Right atrium auricular region (tissue), 2 donors: ENCODE results near the gene CEACAM21. TPM values are rescaled to one million over a fixed set of nuclear protein-coding genes. Genes with fewer than 3 reads are reported as not detected.

Experiments
- DNase-seq: peaks from one replicate; pipeline ENCODE4 v3.0.0-alpha.2; 2019; ENCODE audit warnings: low spot score
- H3K27ac ChIP-seq, 2 donors: fragments of 200-600 bp; sonication (generic); 1 replicate in 1 of 2; 2 replicates in 1 of 2; pipeline ENCODE4 v1.5.1; 2016 to 2019
- H3K27me3 ChIP-seq, 2 donors: fragments of 200-600 bp; sonication (generic); one replicate each; pipeline versions ENCODE4 v1.5.1 to v1.6.0; 2017 to 2019
- H3K36me3 ChIP-seq: fragments of 200-600 bp; sonication (generic); one replicate; pipeline ENCODE4 v1.5.1; 2016
- H3K4me1 ChIP-seq, 2 donors: fragments of 200-600 bp; sonication (generic); one replicate each; pipeline versions ENCODE4 v1.5.1 to v1.6.0; 2017 to 2019
- H3K4me3 ChIP-seq, 2 donors: fragments of 200-600 bp; sonication (generic); 1 replicate in 1 of 2; 2 replicates in 1 of 2; pipeline ENCODE4 v1.5.1; 2017 to 2019; ENCODE audit warnings: mild to moderate bottlenecking in 1 of 2, moderate library complexity in 1 of 2
- H3K9me3 ChIP-seq, 2 donors: fragments of 200-600 bp; sonication (generic); one replicate each; pipeline ENCODE4 v1.5.1; 2019
- total RNA-seq, 2 donors: library from RNA; depleted of rRNA; stranded (reverse); fragments of >200 nt; gene quantifications; one replicate each; pipeline ENCODE4 v1.1.0, GENCODE V29; 2016
- TF ChIP-seq, protein P1 (sequence below), 2 donors: fragments of 200-600 bp; sonication (generic); IDR thresholded peaks; one replicate each; pipeline ENCODE4 v1.5.1; 2019; ENCODE audit warnings: antibody characterized with exemption in 2 of 2

CEACAM21 gene
- total RNA-seq, 2 donors from 2014 or later, result 1.3 TPM; not detected in 1

DNA sequence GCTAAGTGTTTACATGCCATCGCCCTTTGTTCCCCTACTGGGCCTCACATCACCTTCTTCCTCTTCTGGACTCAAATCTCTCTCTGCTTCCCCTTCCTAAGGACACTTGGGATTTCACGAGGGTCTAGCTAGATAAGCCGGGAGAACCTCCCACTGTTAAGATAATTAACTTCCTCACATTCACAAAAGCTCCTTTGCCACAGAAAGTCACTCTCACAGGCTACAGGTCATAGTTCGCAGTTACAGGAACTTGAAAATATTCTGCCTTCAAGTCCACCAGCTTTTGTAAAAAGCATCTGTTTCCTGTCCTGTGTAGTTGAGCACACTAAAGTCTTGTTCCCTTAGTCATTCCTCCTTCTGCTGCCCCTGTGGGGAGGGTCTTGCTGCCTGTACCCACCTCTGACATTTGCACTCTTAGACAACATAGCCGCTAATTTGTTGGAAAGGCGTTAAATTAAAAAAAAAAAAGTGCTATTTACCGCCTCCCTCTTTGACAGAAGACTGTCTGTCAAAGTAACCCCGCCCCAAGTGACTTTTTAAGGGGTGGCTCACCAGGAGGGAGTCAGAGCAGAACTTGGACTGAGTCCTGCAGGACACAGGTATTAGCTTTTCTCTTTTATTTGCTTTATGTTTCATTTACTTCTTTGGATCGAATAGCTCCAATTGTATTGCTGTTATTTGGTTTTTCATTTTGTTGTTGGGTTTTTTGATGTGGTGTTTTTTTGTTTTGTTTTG is 26.8 kb upstream of the CEACAM21 start:
- H3K9me3 ChIP-seq, result peaks cover 0 to 5% of the 10 kb centered on the region in 2 donors
- peak overlapping the region in 1 of 2 donors; percentile 18 for H3K4me3 ChIP-seq
- no peaks in the 10 kb centered on the region for H3K27me3 ChIP-seq
- peaks cover 0 to 12% of the 10 kb centered on the region in 2 donors for H3K4me1 ChIP-seq
- no peaks in the 10 kb centered on the region for H3K36me3 ChIP-seq
- no peak for DNase-seq
- TF ChIP-seq, protein P1, sequence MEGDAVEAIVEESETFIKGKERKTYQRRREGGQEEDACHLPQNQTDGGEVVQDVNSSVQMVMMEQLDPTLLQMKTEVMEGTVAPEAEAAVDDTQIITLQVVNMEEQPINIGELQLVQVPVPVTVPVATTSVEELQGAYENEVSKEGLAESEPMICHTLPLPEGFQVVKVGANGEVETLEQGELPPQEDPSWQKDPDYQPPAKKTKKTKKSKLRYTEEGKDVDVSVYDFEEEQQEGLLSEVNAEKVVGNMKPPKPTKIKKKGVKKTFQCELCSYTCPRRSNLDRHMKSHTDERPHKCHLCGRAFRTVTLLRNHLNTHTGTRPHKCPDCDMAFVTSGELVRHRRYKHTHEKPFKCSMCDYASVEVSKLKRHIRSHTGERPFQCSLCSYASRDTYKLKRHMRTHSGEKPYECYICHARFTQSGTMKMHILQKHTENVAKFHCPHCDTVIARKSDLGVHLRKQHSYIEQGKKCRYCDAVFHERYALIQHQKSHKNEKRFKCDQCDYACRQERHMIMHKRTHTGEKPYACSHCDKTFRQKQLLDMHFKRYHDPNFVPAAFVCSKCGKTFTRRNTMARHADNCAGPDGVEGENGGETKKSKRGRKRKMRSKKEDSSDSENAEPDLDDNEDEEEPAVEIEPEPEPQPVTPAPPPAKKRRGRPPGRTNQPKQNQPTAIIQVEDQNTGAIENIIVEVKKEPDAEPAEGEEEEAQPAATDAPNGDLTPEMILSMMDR (IDR thresholded peaks at IDR 0.05), result no peak
- H3K27ac ChIP-seq, result peak overlapping the region in 1 of 2 donors; percentile 62

DNA sequence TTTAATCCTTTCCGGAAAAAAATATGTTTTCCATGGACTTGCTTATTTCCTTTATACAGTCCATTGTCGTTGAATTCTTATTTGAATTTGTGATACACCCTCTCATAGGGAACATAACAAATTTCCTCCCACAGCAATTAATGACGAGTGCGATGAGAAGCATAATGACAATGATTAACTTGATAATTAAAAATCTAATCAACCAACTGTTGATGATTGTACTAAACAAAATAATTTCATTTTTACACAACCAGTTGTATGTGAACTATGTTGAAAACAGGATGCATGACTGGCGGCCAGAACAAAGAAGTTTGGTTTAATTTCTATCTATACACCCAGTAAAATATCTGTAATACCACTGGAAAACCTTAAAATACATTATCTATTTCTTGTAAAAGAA is 26.1 kb upstream of the CEACAM21 start:
- DNase-seq, result no peak
- Histone ChIP-seq H3K9me3 (peaks cover 0 to 5% of the 10 kb centered on the region in 2 donors), H3K27me3 (no peaks in the 10 kb centered on the region), H3K36me3 (no peaks in the 10 kb centered on the region), H3K27ac (peak overlapping the region in 1 of 2 donors; percentile 62), H3K4me1 (peaks cover 0 to 12% of the 10 kb centered on the region in 2 donors), H3K4me3 (peak overlapping the region in 1 of 2 donors; percentile 18)
- TF ChIP-seq, protein P1 (IDR thresholded peaks at IDR 0.05), result no peak

DNA sequence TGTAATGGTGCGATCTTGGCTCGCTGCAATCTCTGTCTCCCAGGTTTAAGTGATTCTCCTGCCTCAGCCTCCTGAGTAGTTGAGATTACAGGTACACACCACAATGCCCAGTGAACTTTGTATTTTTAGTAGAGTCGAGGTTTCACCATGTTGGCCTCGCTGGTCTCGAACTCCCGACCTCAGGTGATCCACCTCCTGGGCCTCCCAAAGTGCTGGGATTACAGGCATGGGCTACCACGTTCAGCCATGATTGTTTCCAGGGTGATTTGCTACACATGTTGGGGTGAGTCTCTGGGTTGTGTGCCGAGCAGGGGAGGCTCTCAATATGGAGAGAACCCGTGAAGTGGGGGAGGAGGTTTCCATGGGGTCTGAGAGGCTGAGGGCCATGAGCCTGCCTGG is 24.8 kb upstream of the CEACAM21 start:
- Histone ChIP-seq H3K4me3 (no peak overlapping the region), H3K4me1 (peaks cover 0 to 6% of the 10 kb centered on the region in 2 donors), H3K9me3 (peaks cover 0 to 5% of the 10 kb centered on the region in 2 donors), H3K27me3 (no peaks in the 10 kb centered on the region), H3K36me3 (no peaks in the 10 kb centered on the region), H3K27ac (peak overlapping the region in 1 of 2 donors; percentile 20)
- DNase-seq, result no peak
- TF ChIP-seq, protein P1 (IDR thresholded peaks at IDR 0.05), result no peak

DNA sequence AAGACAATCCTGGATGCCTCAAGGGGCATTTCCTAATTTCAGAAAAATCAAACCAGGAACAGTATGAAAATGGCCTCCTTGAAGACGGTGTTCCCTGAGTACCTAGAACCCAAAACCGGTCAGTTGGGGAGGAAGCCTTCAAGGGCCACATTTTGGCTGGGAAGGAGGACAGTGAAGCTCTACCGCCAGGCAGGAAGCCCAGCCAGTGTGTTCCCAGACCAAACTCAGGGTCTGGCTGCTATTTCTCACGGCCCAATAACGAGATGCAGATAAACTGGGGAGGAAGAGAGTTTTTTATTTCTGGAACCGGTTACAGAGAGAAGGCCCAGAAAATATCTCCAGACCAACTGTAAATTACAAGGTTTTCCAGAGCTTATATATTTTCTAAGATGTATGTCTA is 24.3 kb upstream of the CEACAM21 start:
- Histone ChIP-seq H3K27ac (peak overlapping the region in 1 of 2 donors; percentile 20), H3K36me3 (no peaks in the 10 kb centered on the region), H3K27me3 (no peaks in the 10 kb centered on the region), H3K9me3 (peaks cover 0 to 5% of the 10 kb centered on the region in 2 donors), H3K4me1 (peaks cover 0 to under 1% of the 10 kb centered on the region in 2 donors), H3K4me3 (no peak overlapping the region)
- TF ChIP-seq, protein P1 (IDR thresholded peaks at IDR 0.05), result no peak
- no peak for DNase-seq

DNA sequence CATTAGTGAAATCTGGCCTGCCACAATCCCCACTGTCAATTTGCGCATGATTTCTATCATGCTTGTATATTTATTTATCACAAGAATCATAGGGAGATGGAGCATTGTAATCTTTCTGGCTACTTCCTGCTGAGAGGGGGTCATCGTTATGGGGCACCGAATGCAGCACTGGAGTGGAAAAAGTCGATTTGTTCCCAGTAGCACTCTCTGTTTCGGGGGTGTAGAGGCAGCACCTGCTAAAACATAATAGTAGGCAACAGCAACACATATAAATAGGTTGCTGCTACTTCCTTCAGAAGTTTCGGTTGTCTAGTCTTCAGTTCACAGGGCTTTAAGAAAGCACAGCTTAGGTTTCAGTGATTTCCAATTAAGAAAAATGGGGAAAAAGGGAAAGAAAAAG is 23.4 kb upstream of the CEACAM21 start:
- Histone ChIP-seq H3K4me3 (no peak overlapping the region), H3K9me3 (peaks cover 0 to 5% of the 10 kb centered on the region in 2 donors), H3K27ac (no peak overlapping the region), H3K4me1 (no peaks in the 10 kb centered on the region), H3K36me3 (no peaks in the 10 kb centered on the region), H3K27me3 (no peaks in the 10 kb centered on the region)
- TF ChIP-seq, protein P1 (IDR thresholded peaks at IDR 0.05), result no peak
- DNase-seq, result no peak
